GM19193 (cell line): ENCODE measurements around the gene GMPR2.

Experiments used
- POLR2A ChIP-seq: IDR thresholded peaks from 4 replicates; pipeline ENCODE4 v1.6.1; 2011; ENCODE audit not compliant: insufficient read depth, insufficient read length; ENCODE audit errors: extremely low read depth

Gene GMPR2

DNA sequence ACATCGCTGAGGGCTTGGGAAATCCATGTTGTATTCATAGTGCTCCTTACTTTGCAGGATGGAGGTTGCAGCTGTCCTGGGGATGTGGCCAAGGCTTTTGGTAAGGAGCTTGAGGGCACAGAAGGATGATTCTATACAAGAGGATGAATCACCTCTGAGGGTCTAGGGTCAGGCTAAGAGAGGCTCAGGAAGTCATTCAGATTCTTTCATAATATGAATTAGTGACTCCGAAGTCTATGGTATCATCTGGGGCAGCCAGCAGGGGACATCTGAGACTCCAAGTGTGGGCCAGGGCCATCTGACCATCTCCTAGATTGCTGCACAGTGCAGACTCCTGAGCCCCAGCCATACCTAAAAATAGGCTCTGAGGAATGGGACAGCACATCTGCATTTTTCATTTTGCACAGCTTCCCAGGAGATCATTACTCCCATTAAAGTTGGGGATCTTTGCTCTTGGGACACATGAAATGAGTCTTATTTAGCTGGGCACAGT is 4.8 kb downstream of the GMPR2 start:
- no peak for TF ChIP-seq POLR2A

DNA sequence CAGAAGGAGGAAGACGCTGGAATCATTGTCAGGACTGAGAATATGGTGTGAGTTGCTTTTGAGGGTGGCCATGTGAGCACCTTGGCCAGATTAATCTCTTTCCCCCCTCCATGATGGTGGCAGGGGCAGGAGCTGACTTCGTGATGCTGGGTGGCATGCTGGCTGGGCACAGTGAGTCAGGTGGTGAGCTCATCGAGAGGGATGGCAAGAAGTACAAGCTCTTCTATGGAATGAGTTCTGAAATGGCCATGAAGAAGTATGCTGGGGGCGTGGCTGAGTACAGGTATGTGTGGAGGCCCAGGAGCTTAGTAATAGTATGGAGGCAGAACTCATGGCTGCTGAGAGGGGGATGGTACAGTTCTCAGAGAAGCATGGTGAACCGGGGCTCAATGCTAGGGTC is 5.4 kb downstream of the GMPR2 start:
- no peak for TF ChIP-seq POLR2A

DNA sequence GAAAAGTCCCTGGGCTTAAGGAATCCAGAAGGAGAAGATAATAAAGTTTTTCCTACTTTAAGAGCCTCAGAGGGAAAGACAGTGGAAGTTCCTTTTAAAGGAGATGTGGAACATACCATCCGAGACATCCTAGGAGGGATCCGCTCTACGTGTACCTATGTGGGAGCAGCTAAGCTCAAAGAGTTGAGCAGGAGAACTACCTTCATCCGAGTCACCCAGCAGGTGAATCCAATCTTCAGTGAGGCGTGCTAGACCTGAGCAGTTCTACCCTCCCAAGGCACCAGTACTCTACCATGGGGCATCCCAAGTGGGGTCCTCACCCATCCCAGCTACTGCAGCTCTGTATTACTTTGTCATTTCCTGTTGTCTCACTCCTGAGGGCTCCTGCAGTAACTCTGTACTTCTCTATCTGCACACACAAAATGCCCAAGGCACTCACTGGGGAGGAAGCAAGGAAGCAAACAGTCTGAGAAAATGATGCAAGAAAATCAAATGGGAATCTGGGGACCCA is 5.9 kb downstream of the GMPR2 start:
- TF ChIP-seq POLR2A: no peak

DNA sequence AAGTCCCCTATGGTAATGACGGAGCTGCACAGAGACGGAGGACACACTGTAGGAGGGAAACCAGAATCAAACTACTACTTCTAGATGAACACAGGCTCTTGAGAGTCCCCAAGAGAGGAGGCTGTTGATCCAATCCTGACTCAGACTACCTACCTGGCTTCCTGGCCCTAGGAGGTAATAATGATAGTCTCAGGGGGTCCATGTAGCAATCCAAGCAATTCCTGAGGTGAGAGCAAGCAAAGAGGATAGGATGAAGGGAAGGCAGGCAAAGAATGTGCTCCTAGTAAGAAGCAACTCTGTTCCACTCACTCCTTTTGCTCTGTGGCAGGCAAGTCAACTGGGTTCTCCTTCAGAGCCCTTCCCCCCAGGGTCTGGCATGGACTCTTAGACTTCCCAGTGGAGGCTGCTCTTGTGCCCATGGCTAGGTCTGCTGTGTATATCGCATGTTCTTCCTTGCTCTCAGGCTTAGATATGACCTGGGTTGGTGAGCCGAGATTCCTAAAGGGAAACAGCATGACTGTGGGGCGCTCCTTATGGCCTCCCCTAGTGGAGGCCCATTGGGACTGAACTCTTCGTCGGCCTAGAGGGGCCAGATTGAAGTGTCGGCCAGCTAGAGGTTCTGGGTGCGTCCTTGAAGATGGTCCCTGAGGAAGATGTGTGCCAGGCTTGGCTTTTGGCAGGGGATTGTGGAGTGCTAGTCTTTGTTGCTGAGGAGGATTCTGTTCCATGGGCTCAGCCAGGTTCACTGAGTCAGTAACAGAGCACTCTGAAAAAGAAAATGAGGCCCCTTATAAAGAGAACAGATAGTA is 7.6 kb downstream of the GMPR2 start:
- TF ChIP-seq POLR2A: no peak

- no peak for TF ChIP-seq POLR2A
Observed at GRCh38 chr14:24241829-24242443, 9.2 kb downstream of the GMPR2 start.

DNA sequence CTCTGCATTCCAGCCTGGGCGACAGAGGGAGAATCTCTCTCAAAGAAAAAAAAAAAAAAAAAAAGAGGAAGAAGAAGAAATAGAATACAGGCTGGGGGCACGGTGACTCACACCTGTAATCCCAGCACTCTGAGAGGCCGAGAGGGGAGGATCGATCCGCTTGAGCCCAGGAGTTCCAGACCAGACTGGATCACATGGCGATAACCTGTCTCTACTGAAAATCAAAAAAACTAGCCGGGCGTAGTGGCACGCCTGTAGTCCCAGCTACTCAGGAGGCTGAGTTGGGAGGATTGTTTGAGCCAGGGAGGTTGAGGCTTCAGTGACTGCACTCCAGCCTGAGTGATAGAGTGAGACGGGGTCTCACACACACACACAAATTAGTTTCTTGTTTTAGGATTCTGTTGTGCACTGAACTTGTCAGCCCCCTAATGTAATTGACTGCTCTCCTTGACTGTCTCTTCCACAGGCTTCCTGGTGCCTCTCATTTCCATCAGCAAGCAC is 10.7 kb downstream of the GMPR2 start:
- TF ChIP-seq POLR2A: no peak

- no peak for TF ChIP-seq POLR2A
Observed at GRCh38 chr14:24246765-24247212, 14.1 kb downstream of the GMPR2 start.

- no peak for TF ChIP-seq POLR2A
Observed at GRCh38 chr14:24247422-24247821, 14.7 kb downstream of the GMPR2 start.

DNA sequence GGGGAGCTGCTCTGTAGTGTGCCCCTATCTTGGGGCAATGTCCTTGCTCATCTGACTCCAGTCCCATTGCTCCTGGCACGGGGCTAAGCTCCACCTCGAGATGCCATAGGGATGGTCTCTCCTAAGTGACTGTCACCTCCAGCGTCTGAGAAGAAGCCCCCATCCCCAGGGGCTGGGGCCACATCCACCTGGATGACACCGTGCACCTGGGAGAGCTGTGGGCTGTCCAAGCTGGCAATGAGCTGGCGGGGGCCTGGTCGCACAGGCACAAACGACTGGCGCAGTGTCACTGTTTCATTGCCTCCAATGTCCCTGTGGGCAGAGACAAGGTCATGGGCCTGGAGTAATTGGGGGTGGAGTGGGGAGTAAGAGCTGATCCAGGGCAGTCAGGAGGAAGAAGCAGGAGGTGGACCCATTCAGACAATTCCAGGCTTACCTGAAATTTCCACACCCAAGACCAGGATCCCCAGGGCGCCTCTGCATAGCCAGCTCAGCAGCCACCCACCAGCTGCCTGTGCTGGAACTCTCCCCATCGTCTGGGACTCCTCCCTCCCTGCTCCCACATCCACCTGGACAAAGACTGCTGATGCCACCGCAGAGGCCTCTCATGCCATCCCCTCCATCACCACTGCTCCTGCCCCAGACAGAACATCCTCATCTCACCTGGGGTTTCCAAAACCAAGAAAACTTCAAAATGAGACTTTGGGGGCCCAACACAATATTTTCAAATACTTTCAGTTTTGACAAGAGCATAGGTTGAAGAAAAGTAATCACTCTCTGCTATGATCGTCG is 16.7 kb downstream of the GMPR2 start:
- TF ChIP-seq POLR2A: no peak

DNA sequence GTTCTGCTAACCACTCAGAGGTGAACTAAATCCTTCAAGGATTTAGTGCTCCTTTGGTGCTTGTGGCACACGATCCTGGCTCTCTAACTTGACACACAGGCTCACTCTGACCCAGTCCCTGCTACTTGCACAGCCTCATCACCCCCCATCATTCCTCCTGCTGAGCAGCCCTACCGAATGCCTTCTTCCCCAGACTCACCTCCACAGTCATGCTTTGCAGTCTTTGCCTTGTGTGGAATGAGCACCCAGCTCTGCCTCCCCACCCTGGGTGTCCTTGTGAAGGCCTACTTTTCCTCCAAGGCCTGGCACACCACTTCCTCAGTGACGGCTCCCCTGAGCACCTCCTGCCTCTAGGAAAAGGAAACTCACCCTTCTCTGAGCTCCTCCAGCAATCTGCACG is 17.6 kb downstream of the GMPR2 start:
- TF ChIP-seq POLR2A: no peak

DNA sequence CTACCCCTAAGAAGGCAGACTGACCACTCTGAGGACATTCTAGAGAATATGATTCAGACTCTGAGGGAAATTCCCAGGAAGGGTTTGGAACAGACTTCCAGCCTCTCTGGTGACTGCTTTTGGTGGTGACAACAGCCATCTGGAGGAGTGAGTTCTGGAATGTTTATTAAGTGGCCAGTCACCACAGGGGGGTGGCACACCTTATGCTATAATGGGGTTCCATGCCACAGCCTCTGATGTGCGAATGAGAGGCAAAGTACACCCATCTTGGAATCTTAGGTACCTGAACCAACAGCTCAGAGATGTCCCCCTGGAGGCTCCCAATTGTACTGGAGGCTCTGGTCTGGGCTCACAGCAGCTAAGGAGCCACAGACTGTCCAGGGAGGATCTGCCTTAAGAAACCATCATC is 19.2 kb downstream of the GMPR2 start:
- TF ChIP-seq POLR2A: no peak

- no peak for TF ChIP-seq POLR2A
Observed at GRCh38 chr14:24252289-24253124, 19.8 kb downstream of the GMPR2 start.

DNA sequence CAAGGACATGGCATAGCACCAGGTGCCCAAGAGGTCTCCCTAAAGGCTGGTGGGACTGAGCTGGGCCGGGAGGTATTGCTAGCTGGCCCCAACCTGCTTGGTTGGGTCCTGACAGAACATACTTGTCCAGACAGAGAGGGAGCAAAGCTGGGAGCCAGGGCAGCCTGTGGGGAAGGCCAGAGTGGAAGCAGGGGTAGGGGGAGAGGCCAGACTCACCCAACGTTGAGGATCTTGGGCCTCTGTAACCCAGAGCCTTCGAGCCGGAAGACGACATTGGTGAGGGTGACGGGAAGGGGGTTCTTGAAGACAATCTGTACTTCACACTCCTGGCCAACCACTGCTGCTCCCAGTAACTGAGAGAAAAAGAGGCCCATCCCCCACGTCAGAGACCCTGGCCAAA is 21.2 kb downstream of the GMPR2 start:
- no peak for TF ChIP-seq POLR2A

- TF ChIP-seq POLR2A: no peak
Observed at GRCh38 chr14:24254630-24255392, 22.1 kb downstream of the GMPR2 start.

GRCh38 chr14:24255438-24255837 is 22.7 kb downstream of the GMPR2 start:
- no peak for TF ChIP-seq POLR2A
